Osteocyte (in vitro differentiated cells): ENCODE results near the gene TH. TPM values are rescaled to one million over a fixed set of nuclear protein-coding genes. Genes with fewer than 3 reads are reported as not detected.

Experiments used
- DNase-seq: peaks from one replicate; pipeline ENCODE4 v3.0.0; 2021; ENCODE audit warnings: mixed read lengths; ENCODE audit not compliant: unreplicated experiment; ENCODE audit errors: extremely low spot score
- H3K27ac Mint-ChIP-seq: one replicate; pipeline ENCODE4 v1.8.0; 2021; ENCODE audit warnings: mild to moderate bottlenecking, mixed read lengths; ENCODE audit not compliant: unreplicated experiment
- H3K27me3 Mint-ChIP-seq: one replicate; pipeline ENCODE4 v1.8.0; 2021; ENCODE audit warnings: mixed read lengths; ENCODE audit not compliant: unreplicated experiment
- H3K36me3 Mint-ChIP-seq: one replicate; pipeline ENCODE4 v1.8.0; 2021; ENCODE audit warnings: mixed read lengths; ENCODE audit not compliant: unreplicated experiment
- H3K4me1 Mint-ChIP-seq: one replicate; pipeline ENCODE4 v1.8.0; 2021; ENCODE audit warnings: mixed read lengths; ENCODE audit not compliant: unreplicated experiment
- H3K4me3 Mint-ChIP-seq: one replicate; pipeline ENCODE4 v1.8.0; 2021; ENCODE audit warnings: mild to moderate bottlenecking, moderate library complexity, mixed read lengths; ENCODE audit not compliant: unreplicated experiment
- H3K9me3 Mint-ChIP-seq: one replicate; pipeline ENCODE4 v1.8.0; 2021; ENCODE audit warnings: mixed read lengths; ENCODE audit not compliant: unreplicated experiment
- CTCF ChIP-seq: fragments of 200-600 bp; sonication (generic); IDR thresholded peaks from 2 replicates; pipeline ENCODE4 v1.5.0; 2021; ENCODE audit warnings: antibody characterized with exemption, mild to moderate bottlenecking, moderate library complexity
- total RNA-seq: library from RNA; stranded (reverse); gene quantifications from 2 replicates; pipeline ENCODE4 v1.2.1, GENCODE V29; 2021

The TH gene
- total RNA-seq, 1 donor from 2014 or later = 0.75 TPM

- Mint-ChIP-seq H3K4me3 (no peak overlapping the region), H3K9me3 (no peaks in the 10 kb centered on the region), H3K27ac (no peak overlapping the region), H3K27me3 (no peaks in the 10 kb centered on the region), H3K36me3 (no peaks in the 10 kb centered on the region), H3K4me1 (peaks cover 10% of the 10 kb centered on the region)
- DNase-seq = no peak
- no peak for TF ChIP-seq CTCF
Measured at GRCh38 chr11:2177076-2177475, 5.5 kb upstream of the TH start.

- no peak overlapping the region for H3K27ac Mint-ChIP-seq
- H3K4me3 Mint-ChIP-seq = no peak overlapping the region
- no peaks in the 10 kb centered on the region for H3K36me3 Mint-ChIP-seq
- H3K9me3 Mint-ChIP-seq = no peaks in the 10 kb centered on the region
- DNase-seq = no peak
- no peak for TF ChIP-seq CTCF
- H3K27me3 Mint-ChIP-seq = no peaks in the 10 kb centered on the region
- H3K4me1 Mint-ChIP-seq = peaks cover 10% of the 10 kb centered on the region
Measured at GRCh38 chr11:2176389-2176900, 4.8 kb upstream of the TH start.

GRCh38 chr11:2175659-2176058 lies 4.0 kb upstream of the TH start:
- H3K9me3 Mint-ChIP-seq = no peaks in the 10 kb centered on the region
- DNase-seq = no peak
- H3K4me1 Mint-ChIP-seq = peaks cover 10% of the 10 kb centered on the region
- H3K27me3 Mint-ChIP-seq = no peaks in the 10 kb centered on the region
- H3K36me3 Mint-ChIP-seq = no peaks in the 10 kb centered on the region
- no peak overlapping the region for H3K27ac Mint-ChIP-seq
- no peak for TF ChIP-seq CTCF
- H3K4me3 Mint-ChIP-seq = no peak overlapping the region

- H3K9me3 Mint-ChIP-seq = no peaks in the 10 kb centered on the region
- no peaks in the 10 kb centered on the region for H3K36me3 Mint-ChIP-seq
- no peaks in the 10 kb centered on the region for H3K27me3 Mint-ChIP-seq
- H3K4me1 Mint-ChIP-seq = peaks cover 10% of the 10 kb centered on the region
- no peak for DNase-seq
- no peak overlapping the region for H3K27ac Mint-ChIP-seq
- no peak overlapping the region for H3K4me3 Mint-ChIP-seq
- TF ChIP-seq CTCF = no peak
Measured at GRCh38 chr11:2174361-2174760, 2.7 kb upstream of the TH start.

GRCh38 chr11:2173761-2174160 lies 2.1 kb upstream of the TH start:
- Mint-ChIP-seq H3K36me3 (no peaks in the 10 kb centered on the region), H3K4me1 (peaks cover 4% of the 10 kb centered on the region), H3K9me3 (no peaks in the 10 kb centered on the region), H3K4me3 (no peak overlapping the region), H3K27ac (no peak overlapping the region), H3K27me3 (no peaks in the 10 kb centered on the region)
- no peak for TF ChIP-seq CTCF
- no peak for DNase-seq
